Fibroblast of pulmonary artery (primary cell): ENCODE measurements around the gene SAMHD1.
"Not testable (repeated sequence)": the region's sequence is repeated elsewhere in the genome, so short reads cannot be mapped to it uniquely, and the experiment has no call there.

Experiments
- DNase-seq: peaks from one replicate; pipeline ENCODE4 v3.0.0-alpha.2; 2010; ENCODE audit warnings: low read depth
- H3K4me3 ChIP-seq: replicated peaks from 2 replicates; pipeline ENCODE4 v1.5.1; 2011; ENCODE audit warnings: low read depth, mild to moderate bottlenecking, control low read depth, low read length, moderate library complexity
- CTCF ChIP-seq: IDR thresholded peaks from 2 replicates; pipeline ENCODE4 v1.5.1; 2011; ENCODE audit warnings: mild to moderate bottlenecking, control low read depth, low read length, inconsistent platforms; ENCODE audit errors: missing control alignments

SAMHD1 gene

GRCh38 chr20:36881331-36881730 lies 70.2 kb downstream of the SAMHD1 start:
- no peak overlapping the region for H3K4me3 ChIP-seq
- TF ChIP-seq CTCF, result no peak
- no peak for DNase-seq

GRCh38 chr20:36880741-36881250 lies 70.7 kb downstream of the SAMHD1 start:
- H3K4me3 ChIP-seq, result no peak overlapping the region
- TF ChIP-seq CTCF, result no peak
- DNase-seq, result no peak

- no peak overlapping the region for H3K4me3 ChIP-seq
- TF ChIP-seq CTCF, result no peak
- no peak for DNase-seq
Observed at GRCh38 chr20:36878941-36879340, 72.6 kb downstream of the SAMHD1 start.

- no peak for DNase-seq
- TF ChIP-seq CTCF, result no peak
- H3K4me3 ChIP-seq, result no peak overlapping the region
Observed at GRCh38 chr20:36876473-36876833, 75.1 kb downstream of the SAMHD1 start.

GRCh38 chr20:36875702-36876472 lies 75.6 kb downstream of the SAMHD1 start, which contains the start of gene TLDC2:
TSS of gene TLDC2 (plus strand) at chr20:36876138. CDS start at chr20:36876175, 37 bp downstream.
- no peak within 1 kb of the TSS for H3K4me3 ChIP-seq
- TF ChIP-seq CTCF, result no peak
- no peak for DNase-seq

- DNase-seq, H3K4me3 ChIP-seq: not testable (repeated sequence)
Observed at GRCh38 chr20:36875093-36875492, 76.4 kb downstream of the SAMHD1 start.

- TF ChIP-seq CTCF, result no peak
- no peak overlapping the region for H3K4me3 ChIP-seq
- DNase-seq, result no peak
Observed at GRCh38 chr20:36873498-36874189, 77.9 kb downstream of the SAMHD1 start.
